HepG2 (cell line): ENCODE measurements around the gene ZFAND6.

Source experiments
- EP300 ChIP-seq, 3 experiments: sonication (generic) in 1 of 3; formaldehyde crosslinking in 1 of 3; IDR thresholded peaks; 2 replicates each; pipeline versions ENCODE4 v1.5.1 to v1.6.1; 2011 to 2020; ENCODE audit warnings: low read depth in 2 of 3, low read length in 2 of 3, borderline replicate concordance in 1 of 3, improper control_type of control experiment in 1 of 3, mild to moderate bottlenecking in 1 of 3, missing genetic modification reagents in 1 of 3, moderate library complexity in 1 of 3
- HCFC1 ChIP-seq: fragments of 150-350 bp; IDR thresholded peaks from 2 replicates; pipeline ENCODE4 v1.6.1; 2014; ENCODE audit warnings: low read depth, low read length
- HNRNPK ChIP-seq: fragments of 200-400 bp; formaldehyde crosslinking; IDR thresholded peaks from 2 replicates; pipeline ENCODE4 v1.6.1; 2018; ENCODE audit warnings: low read length, low read depth, moderate library complexity, mild to moderate bottlenecking; ENCODE audit not compliant: poor library complexity, severe bottlenecking
- ISX ChIP-seq: sonication (generic); formaldehyde crosslinking; conservative IDR thresholded peaks from 2 replicates; pipeline ENCODE4 v1.5.0; 2020; ENCODE audit warnings: missing genetic modification reagents
- RAD21 ChIP-seq: fragments of 450-650 bp; formaldehyde crosslinking; IDR thresholded peaks from 2 replicates; pipeline ENCODE4 v1.5.0; 2020; ENCODE audit warnings: mild to moderate bottlenecking

GRCh38 chr15:80156176-80156720 lies 96.8 kb downstream of the ZFAND6 start:
- TF ChIP-seq EP300 (IDR thresholded peaks at IDR 0.05; ENCODE audit: low read depth in 2 of 2, low read length in 2 of 2) (no peak), EP300 (CRISPR knock-in tag; IDR thresholded peaks at IDR 0.05; ENCODE audit: borderline replicate concordance) (no peak), ISX (CRISPR knock-in tag) (no peak), RAD21 (CRISPR knock-in tag) (no peak), HNRNPK (no peak), HCFC1 (no peak)
